ENCODE data around the gene MCHR1.

Gene MCHR1

DNA sequence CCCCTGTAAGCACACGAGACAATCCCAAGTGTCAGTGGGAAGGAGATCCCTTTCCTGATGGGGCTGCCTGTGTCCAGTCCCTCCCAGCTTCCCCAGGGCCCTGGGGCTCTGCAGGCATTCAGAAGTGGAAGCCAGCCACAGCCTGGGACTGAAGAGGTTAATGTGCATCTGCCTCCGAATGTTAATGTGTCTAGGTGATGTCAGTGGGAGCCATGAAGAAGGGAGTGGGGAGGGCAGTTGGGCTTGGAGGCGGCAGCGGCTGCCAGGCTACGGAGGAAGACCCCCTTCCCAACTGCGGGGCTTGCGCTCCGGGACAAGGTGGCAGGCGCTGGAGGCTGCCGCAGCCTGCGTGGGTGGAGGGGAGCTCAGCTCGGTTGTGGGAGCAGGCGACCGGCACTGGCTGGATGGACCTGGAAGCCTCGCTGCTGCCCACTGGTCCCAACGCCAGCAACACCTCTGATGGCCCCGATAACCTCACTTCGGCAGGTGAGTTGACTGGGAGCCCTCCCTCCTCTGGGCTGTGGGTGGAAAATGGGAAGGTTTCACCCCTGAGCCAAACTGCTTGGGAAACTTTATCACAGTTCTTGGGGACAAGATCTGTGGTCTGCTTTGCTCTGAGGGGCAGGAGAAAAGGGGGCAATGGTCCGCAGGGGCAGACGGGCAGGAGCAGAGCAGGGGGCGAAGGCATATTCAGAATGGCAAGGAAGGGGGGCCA is at the start of gene MCHR1:
MCHR1 (plus strand) TSS at position 236 of the 715 bp plus-strand sequence; CDS start at position 405, 169 bp downstream.
- in situ Hi-C loops (cut with HindIII; ENCODE audit: low sequenced_read_pairs), result no loop called here

- in situ Hi-C loops (cut with HindIII; ENCODE audit: low sequenced_read_pairs), result loop anchor here (25.0 kb wide), 1 partner anchor 195 kb away; no protein-coding TSS in a partner anchor
These were observed 47.4 kb upstream of the MCHR1 start for GRCh38 chr22:40631925-40632324.

- in situ Hi-C loops (cut with HindIII; ENCODE audit: low sequenced_read_pairs), result loop anchor here (25.0 kb wide), 1 partner anchor 196 kb away; no protein-coding TSS in a partner anchor
These were observed 46.2 kb upstream of the MCHR1 start for GRCh38 chr22:40633036-40633435.

DNA sequence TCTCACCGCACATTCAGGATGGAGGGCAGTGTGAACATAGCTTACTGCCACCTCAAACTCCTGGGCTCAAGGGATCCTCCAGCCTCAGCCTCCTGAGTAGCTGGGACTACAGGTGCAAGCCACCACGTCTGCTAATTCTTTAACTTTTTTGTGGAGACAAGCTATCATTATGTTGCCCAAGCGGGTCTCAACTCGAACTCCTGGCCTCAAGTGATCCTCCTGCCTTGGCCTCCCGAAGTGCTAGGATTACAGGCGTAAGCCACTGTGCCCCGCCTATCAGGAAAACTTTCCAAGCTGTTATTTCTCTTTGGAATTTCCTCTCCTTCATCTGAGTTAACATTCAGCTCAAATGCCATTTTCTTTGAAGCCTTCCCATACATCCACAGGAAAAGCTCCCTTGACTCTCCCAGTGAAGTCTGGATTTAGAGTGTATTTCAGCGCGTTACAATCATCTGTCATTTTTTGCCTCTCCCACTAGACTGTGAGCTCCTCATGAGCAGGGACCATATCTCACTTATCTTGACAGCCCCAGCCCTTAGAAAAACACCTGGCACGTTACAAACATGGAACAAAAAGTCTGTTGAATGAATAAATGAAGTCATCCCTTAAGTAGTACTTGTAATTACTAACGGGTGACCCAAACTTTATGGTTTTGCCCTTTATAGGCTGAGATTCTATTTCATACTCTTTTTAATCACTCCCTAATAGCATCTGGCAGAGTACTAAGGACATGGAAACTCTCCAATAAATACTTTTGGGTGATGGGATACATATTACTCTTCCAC is 45.0 kb upstream of the MCHR1 start:
- in situ Hi-C loops (cut with HindIII; ENCODE audit: low sequenced_read_pairs), result loop anchor here (25.0 kb wide), 1 partner anchor 197 kb away; no protein-coding TSS in a partner anchor

DNA sequence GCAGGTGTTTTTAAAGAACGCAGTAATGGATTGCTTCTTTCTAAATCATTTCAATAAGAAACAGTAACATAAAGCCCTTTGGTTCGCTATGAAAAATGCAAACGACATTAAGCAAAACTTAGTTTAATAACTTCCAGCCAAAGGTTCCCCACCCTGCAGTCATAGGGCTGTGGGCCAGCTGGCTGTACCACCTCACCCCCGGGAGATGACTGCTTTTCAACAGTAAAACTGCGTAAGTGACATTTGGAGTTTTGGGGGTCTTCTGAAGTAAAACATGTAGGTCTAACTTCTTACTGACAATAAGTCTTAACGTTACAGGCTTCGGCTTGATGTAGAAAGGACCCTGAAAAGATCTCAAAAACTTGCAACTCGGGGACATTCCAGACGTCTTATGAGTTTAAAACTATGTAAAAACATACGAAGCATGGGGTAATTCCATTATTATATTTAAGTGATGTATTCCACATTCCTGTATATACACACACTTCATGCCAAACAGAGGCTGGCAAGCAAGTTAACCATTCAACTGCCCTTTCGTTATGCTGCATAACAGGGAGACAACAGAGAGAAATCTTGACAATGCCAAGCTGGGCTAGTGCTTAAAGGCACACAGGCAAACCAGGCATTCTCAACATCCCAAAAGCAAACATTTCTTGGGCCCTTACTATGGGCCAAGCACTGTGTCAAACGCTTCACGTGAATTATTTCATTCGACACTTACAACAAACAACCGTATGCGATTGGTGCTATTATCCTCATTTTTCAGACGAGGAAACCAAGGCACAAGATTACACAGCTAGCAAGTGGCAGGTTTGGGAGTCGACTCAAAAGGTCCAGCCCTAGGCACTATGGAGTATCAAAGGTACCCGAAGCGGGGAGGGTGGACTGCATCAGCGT is 44.0 kb upstream of the MCHR1 start:
- in situ Hi-C loops (cut with HindIII; ENCODE audit: low sequenced_read_pairs), result loop anchor here (25.0 kb wide), 1 partner anchor 198 kb away; no protein-coding TSS in a partner anchor

DNA sequence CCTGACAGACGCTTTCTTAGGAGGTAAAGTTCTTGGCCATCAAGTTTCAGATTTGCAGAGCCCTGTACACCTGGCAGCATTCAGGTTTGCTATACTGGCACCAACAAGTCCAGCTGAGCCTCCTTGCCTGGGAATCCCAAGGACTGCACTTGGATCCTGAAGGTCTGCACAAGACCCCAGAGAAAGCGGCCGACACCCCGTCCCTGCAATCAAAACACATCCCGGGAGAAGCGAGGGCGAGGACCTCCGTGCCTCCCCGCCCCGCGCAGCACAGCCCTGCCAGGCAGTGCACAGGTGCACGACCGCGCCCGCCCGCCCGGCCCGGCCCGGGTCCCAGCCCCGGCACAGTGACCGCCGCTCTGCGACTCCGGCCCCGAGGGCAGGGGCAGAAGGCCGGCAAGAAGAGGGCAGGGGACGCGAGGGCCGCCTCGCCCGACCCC is 43.3 kb upstream of the MCHR1 start:
- in situ Hi-C loops (cut with HindIII; ENCODE audit: low sequenced_read_pairs), result loop anchor here (25.0 kb wide), 1 partner anchor 199 kb away; no protein-coding TSS in a partner anchor

- in situ Hi-C loops (cut with HindIII; ENCODE audit: low sequenced_read_pairs), result loop anchor here (25.0 kb wide), 1 partner anchor 199 kb away; no protein-coding TSS in a partner anchor
These were observed 42.7 kb upstream of the MCHR1 start, which contains the start of gene MRTFA for GRCh38 chr22:40636380-40637182. Gene MRTFA, minus strand, starts transcription at chr22:40636719.

DNA sequence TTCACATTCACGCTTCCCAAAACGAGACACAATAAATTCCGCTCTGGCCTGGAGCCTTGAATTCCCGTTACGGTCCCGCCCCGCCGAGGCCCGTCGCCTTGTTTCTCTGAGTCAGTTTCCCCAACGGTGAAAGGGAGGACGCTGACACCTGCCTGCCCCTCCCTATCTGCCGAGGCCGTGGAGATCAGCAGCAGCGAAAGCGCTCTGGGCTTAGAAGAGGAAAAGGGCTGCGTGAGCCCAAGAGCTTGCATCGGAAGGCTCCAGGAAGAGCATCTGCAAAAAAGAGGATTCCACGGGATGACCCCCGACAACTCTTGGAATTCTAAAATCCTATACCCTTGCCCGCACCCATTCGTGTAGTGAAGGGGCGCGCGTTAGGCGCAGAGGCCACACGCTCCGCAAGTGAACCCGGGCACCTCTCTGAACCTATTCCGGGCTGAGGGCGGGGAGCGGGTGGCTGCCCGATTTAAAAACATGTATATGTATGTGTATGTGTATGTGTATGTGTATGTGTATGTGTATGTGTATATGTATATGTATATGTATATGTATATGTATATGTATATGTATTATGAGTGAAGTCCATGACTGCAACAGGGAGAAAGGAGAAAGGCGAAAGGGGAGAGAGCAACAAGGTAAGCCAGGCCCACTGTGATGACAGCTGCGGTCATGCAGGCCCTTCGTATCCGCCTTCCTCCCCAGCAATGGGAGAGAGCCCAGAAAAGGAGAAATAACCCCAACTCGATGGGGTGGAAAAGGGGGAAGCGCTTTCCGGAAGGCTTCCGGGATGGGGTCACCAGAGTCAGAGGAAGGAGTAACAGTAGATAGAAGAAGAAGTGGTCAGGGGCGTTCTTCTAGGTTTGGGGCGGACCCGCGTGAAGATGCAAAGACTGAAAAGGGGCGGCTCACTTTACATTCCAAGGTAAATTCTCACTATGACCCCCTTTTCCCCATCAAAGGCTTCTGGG is 41.8 kb upstream of the MCHR1 start:
- in situ Hi-C loops (cut with HindIII; ENCODE audit: low sequenced_read_pairs), result loop anchor here (25.0 kb wide), 1 partner anchor 200 kb away; no protein-coding TSS in a partner anchor

- in situ Hi-C loops (cut with HindIII; ENCODE audit: low sequenced_read_pairs), result loop anchor here (25.0 kb wide), 1 partner anchor 201 kb away; no protein-coding TSS in a partner anchor
These were observed 41.0 kb upstream of the MCHR1 start for GRCh38 chr22:40638261-40638660.

- in situ Hi-C loops (cut with HindIII; ENCODE audit: low sequenced_read_pairs), result loop anchor here (5.0 to 25.0 kb wide), 2 partner anchors 114 to 204 kb away; no protein-coding TSS in a partner anchor
These were observed 38.0 kb upstream of the MCHR1 start for GRCh38 chr22:40641269-40641668.

DNA sequence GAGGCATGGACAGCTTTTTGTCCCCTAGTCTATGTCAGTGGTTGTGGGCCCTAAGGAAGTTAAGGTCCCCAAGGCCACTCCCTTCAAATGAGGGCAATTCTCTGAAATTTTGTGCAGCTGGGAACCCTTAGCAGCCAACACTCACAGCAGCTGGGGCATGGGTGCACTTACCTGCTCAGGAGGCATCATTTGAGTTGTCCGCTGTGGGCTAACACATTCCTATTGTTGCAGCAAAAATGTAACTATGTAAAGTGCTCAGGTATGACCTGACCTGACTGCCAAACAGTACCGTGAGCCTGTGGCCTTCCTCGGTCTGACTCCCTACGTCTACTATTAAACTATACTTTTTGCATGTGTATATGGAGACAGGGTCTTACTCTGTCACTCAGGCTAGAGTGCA is 37.0 kb upstream of the MCHR1 start:
- in situ Hi-C loops (cut with HindIII; ENCODE audit: low sequenced_read_pairs), result loop anchor here (5.0 to 25.0 kb wide), 2 partner anchors 115 to 205 kb away; no protein-coding TSS in a partner anchor

GRCh38 chr22:40645579-40646197 is 33.6 kb upstream of the MCHR1 start:
- in situ Hi-C loops (cut with HindIII; ENCODE audit: low sequenced_read_pairs), result loop anchor here (25.0 kb wide), 1 partner anchor 208 kb away; no protein-coding TSS in a partner anchor

DNA sequence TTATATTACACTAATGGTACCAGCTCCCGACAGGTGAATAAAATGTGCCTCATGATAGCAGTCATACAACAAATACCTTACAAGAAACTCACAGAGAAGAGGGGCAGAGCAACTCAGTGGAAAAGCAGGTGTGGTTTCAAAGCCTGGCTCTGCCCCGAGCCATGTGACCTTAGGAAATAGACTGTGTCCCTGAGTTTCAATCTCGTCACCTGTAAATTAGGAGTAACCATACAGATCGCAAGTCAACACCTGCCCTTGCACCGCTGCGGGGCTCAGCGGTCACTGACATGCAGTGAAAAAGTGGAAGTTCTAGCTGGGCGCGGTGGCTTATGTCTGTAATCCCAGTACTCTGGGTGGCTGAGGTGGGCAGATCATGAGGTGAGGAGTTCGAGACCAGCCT is 30.9 kb upstream of the MCHR1 start:
- in situ Hi-C loops (cut with HindIII; ENCODE audit: low sequenced_read_pairs), result loop anchor here (25.0 kb wide), 1 partner anchor 211 kb away; no protein-coding TSS in a partner anchor

GRCh38 chr22:40651057-40651456 is 28.2 kb upstream of the MCHR1 start:
- in situ Hi-C loops (cut with HindIII; ENCODE audit: low sequenced_read_pairs), result no loop called here

- in situ Hi-C loops (cut with HindIII; ENCODE audit: low sequenced_read_pairs), result no loop called here
These were observed 27.5 kb upstream of the MCHR1 start for GRCh38 chr22:40651563-40652501.

DNA sequence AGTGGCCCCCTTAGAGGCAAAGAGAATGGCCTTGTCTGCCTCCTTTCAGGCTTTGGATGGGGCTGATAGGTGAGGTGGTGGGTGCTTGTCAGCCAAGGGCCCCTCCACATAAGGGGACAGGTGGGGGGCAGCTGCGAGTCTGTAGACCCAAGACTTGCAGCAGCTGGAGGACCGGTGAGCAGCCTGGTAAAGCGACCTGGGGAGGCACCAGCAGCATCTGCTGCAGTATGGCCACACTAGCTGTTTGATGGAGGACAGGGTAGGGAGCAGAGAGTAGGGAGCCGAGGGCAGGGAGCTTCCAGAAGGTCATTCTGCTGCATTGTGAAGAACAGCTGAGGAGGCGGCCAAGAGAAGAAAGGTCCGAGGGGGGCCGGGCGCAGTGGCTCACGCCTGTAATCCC is 25.9 kb upstream of the MCHR1 start:
- in situ Hi-C loops (cut with HindIII; ENCODE audit: low sequenced_read_pairs), result no loop called here

Data from endothelial cell of hepatic sinusoid (primary cell).